T-cell (primary cell): ENCODE data around the gene GUCD1. TPM values are rescaled to one million over a fixed set of nuclear protein-coding genes. Genes with fewer than 3 reads are reported as not detected.
"Not testable (repeated sequence)": the region's sequence is repeated elsewhere in the genome, so short reads cannot be mapped to it uniquely, and the experiment has no call there.

Experiments used
- ATAC-seq, 4 experiments: fragments of 200-7000 bp in 3 of 4; fragments of 150-1000 bp in 1 of 4; cut with Tn5 transposase; replicated peaks in 1 of 4; 1 replicate in 3 of 4; 2 replicates in 1 of 4; pipeline ENCODE4 v1.10.0; 2021; ENCODE audit warnings: moderate library complexity in 3 of 4, mild to moderate bottlenecking in 2 of 4, moderate number of reproducible peaks in 1 of 4
- CTCF ChIA-PET, 2 donors: fragments of 300-600 bp; sonication (Branson Sonifier 250); formaldehyde crosslinking; loops; one replicate each; lab custom pipeline; 2022; ENCODE audit warnings: antibody characterized with exemption in 2 of 2; lab: Charles Lee
- POLR2A ChIA-PET, 2 donors: fragments of 300-600 bp; sonication (Branson Sonifier 250); formaldehyde crosslinking; loops; one replicate each; lab custom pipeline; 2022; ENCODE audit warnings: antibody characterized with exemption in 2 of 2; lab: Charles Lee
- DNase-seq, 35 experiments: peaks; one replicate each; pipeline versions ENCODE4 v3.0.0 to v3.0.0-alpha.2; 2013 to 2023
- H3K27ac ChIP-seq: one replicate; pipeline ENCODE4 v1.5.1; 2013; ENCODE audit warnings: low read length
- H3K27me3 ChIP-seq, 2 experiments: replicated peaks in 1 of 2; 1 replicate in 1 of 2; 2 replicates in 1 of 2; pipeline versions ENCODE4 v1.6.1 to v1.7.0; 2013; ENCODE audit warnings: low read length in 1 of 2, mixed read lengths in 1 of 2; ENCODE audit not compliant: control insufficient read depth in 2 of 2, insufficient read depth in 2 of 2; ENCODE audit errors: extremely low read depth in 1 of 2
- H3K36me3 ChIP-seq, 2 donors: 1 replicate in 1 of 2; 2 replicates in 1 of 2; pipeline versions ENCODE4 v1.6.1 to v1.7.0; 2013; ENCODE audit warnings: low read length in 1 of 2; ENCODE audit not compliant: control insufficient read depth in 2 of 2, insufficient read depth in 1 of 2; ENCODE audit errors: extremely low read depth in 1 of 2
- H3K4me1 ChIP-seq, 2 experiments: 1 replicate in 1 of 2; 2 replicates in 1 of 2; pipeline versions ENCODE4 v1.6.1 to v1.7.0; 2013; ENCODE audit warnings: low read length in 2 of 2, mixed read lengths in 1 of 2; ENCODE audit not compliant: insufficient read depth in 2 of 2, control insufficient read depth in 1 of 2; ENCODE audit errors: extremely low read depth in 1 of 2
- H3K4me3 ChIP-seq, 2 donors: 1 replicate in 1 of 2; 2 replicates in 1 of 2; pipeline versions ENCODE4 v1.5.1 to v1.7.0; 2013; ENCODE audit warnings: mild to moderate bottlenecking in 2 of 2, low read length in 1 of 2, moderate library complexity in 1 of 2; ENCODE audit not compliant: control insufficient read depth in 1 of 2; ENCODE audit errors: extremely low read depth in 1 of 2
- H3K9me3 ChIP-seq: 2 replicates; pipeline ENCODE4 v1.7.0; 2013
- H3K27ac Mint-ChIP-seq, 2 donors: one replicate each; pipeline ENCODE4 v1.8.0; 2020 to 2021; ENCODE audit warnings: mild to moderate bottlenecking in 2 of 2, mixed read lengths in 2 of 2
- H3K27me3 Mint-ChIP-seq, 2 donors: one replicate each; pipeline ENCODE4 v1.8.0; 2021 to 2022; ENCODE audit warnings: mixed read lengths in 2 of 2
- H3K36me3 Mint-ChIP-seq: one replicate; pipeline ENCODE4 v1.8.0; 2021; ENCODE audit warnings: mixed read lengths
- H3K4me1 Mint-ChIP-seq, 3 donors: one replicate each; pipeline ENCODE4 v1.8.0; 2020 to 2022; ENCODE audit warnings: mixed read lengths in 3 of 3, mild to moderate bottlenecking in 1 of 3
- H3K4me3 Mint-ChIP-seq, 3 donors: one replicate each; pipeline ENCODE4 v1.8.0; 2020 to 2022; ENCODE audit warnings: mild to moderate bottlenecking in 3 of 3, mixed read lengths in 3 of 3, moderate library complexity in 3 of 3
- H3K9me3 Mint-ChIP-seq, 3 donors: one replicate each; pipeline ENCODE4 v1.8.0; 2020 to 2022; ENCODE audit warnings: mixed read lengths in 3 of 3
- WGBS: methylation state at CpG from one replicate; pipeline ENCODE4 v1.1.5; 2013; ENCODE audit warnings: missing lambda C conversion rate; ENCODE audit not compliant: insufficient coverage; 5-methylcytosine and 5-hydroxymethylcytosine counted together
- total RNA-seq, 35 experiments: library from RNA in 6 of 35; stranded (reverse) in 6 of 35; fragments of 120-200 nt in 1 of 35; gene quantifications; one replicate each; pipeline versions ENCODE4 v1.2.1 to v1.2.4 and lab custom pipeline; 2013 to 2026

The GUCD1 gene
- 10 to 100 TPM; 51.2 to 81.8 (median 73.0) TPM for total RNA-seq
- total RNA-seq (2013): 49.5 TPM
- total RNA-seq (lab: John Stamatoyannopoulos, UW): 52.0 to 157 (median 89.6) reads per million in 29 experiments

DNA sequence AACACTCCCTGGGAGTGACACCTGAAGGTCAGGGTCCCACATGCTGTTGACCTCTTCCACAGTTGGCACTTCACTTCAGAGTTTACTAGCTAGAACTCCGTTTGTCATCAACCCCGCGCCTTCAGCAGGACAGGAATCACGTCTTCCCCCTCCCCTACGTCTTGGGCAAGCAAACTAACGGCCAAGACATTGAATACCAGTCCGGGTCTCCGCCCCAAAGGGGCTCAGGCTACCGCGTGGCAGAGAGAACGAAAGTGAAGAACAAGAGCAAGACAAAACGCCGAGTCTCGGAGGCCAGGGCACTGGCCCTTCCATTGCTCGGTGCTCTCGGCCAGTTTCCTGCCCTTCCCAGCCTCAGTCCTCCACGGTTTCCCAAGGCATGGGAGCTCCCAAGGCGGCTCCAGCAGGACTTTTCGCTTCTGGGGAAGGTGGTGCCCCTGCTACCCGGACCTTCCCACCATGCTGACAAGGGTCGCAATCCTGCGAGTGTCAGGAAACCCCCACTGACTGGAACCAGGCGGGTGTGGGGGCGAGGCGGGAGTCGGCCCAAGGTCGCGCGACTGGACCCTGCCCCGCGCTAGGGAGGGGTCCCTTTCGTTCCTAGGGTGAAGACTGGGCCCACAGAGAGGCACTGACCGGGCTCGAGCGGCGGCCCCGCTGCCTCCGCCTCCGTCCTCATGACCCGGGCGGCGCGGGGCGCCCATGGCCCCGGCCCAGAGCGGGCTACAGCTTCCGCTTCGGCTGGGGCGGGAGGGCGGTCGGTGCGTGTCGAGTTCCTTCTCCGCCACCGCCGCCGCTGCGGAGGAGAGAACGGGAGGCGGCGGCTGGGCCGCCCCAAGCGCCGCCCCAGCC is at the start of gene GUCD1:
Gene GUCD1, minus strand, starts transcription at position 826 of the 852 bp plus-strand sequence. Its CDS starts 147 bp downstream, at position 679.
- H3K27ac ChIP-seq: peak within 1 kb of the TSS; percentile 87
- Mint-ChIP-seq H3K9me3 (no peaks in the 10 kb centered on the region), H3K27ac (peak within 1 kb of the TSS; percentile 98 to 99), H3K36me3 (peaks cover 21% of the 10 kb centered on the region), H3K4me1 (peaks cover 65 to 74% (median 70%) of the 10 kb centered on the region in 3 donors), H3K27me3 (no peaks in the 10 kb centered on the region), H3K4me3 (peak within 1 kb of the TSS; percentile 93 to 99 (median 98))
- peak within 1 kb of the TSS; percentile 87 to 92 for H3K4me3 ChIP-seq
- H3K4me1 ChIP-seq: peaks cover 19 to 58% of the 10 kb centered on the region in 2 experiments
- no peak for ATAC-seq
- DNase-seq: peak in 21 of 35 experiments; percentile 2 to 41 (median 10)
- H3K9me3 ChIP-seq: no peaks in the 10 kb centered on the region
- H3K36me3 ChIP-seq: peaks cover 4 to 34% of the 10 kb centered on the region in 2 donors
- POLR2A ChIA-PET: interaction anchor here in 1 of 2 donors (0.5 kb wide), 1 partner anchor 278 kb away, joined by 4 read pairs; no protein-coding TSS in a partner anchor
- H3K27me3 ChIP-seq: no peaks in the 10 kb centered on the region
- 0% methylated on average over 61 of the region's 64 CpGs for WGBS
- CTCF ChIA-PET: interaction anchor here in 1 of 2 donors (0.6 kb wide), 1 partner anchor 612 kb away, joined by 3 read pairs; no protein-coding TSS in a partner anchor

DNA sequence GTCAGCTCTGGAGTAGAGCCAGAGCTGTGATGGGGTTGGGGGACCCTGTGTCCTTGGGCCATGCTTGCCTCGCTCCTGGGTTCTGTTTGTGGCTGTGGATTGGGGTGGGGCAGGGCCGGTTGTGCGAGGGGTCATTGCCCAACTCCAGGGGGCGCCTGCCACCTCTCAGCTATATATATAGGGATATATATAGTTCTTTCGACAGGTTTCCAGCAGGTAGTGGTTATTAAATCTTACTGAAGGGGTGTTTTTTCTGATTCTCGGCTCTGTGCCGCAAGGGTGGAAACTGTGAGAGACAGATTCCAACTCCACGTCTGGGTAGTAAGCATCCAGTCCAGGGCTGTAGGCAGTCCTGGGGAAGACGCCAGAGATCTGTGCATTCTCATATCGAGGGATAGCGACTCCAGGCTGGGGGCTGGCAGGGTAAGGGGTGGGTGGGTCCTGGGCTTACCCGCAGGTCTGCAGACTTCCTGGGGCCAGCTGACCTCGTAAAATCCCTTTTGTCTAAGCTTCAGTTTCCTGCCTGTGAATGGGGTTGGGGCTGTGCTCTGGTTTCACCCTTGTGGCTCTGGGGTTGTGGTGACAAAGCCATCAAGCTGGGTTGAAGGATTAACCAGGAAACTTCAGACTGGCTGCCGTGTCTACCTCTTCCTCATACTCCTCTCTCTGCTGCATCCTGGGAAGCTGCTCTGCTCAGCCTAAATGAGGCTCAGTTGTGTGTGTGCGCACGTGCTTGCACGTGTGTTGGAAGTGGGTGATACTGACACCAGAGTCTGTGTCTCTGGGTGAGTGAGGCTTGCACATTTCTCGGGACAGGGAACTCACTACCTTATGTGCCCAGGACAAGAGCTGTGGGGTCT is 49.1 kb upstream of the GUCD1 start:
- H3K27ac ChIP-seq, H3K36me3 ChIP-seq, H3K36me3 Mint-ChIP-seq, H3K27me3 Mint-ChIP-seq, H3K9me3 Mint-ChIP-seq, H3K4me3 ChIP-seq, H3K9me3 ChIP-seq, POLR2A ChIA-PET, CTCF ChIA-PET, H3K27me3 ChIP-seq: not testable (repeated sequence)
- Mint-ChIP-seq H3K4me3 (peak overlapping the region; percentile 25 to 48 (median 39)), H3K4me1 (peaks cover 25 to 42% (median 29%) of the 10 kb centered on the region in 3 donors), H3K27ac (peak overlapping the region; percentile 62 to 81)
- 22% methylated on average over 4 of the region's 18 CpGs for WGBS
- peaks cover 13 to 48% of the 10 kb centered on the region in 2 experiments for H3K4me1 ChIP-seq
- ATAC-seq: peak; percentile 41 to 66 (median 52)
- DNase-seq: peak in 5 of 35 experiments; percentile 6 to 16 (median 11)

DNA sequence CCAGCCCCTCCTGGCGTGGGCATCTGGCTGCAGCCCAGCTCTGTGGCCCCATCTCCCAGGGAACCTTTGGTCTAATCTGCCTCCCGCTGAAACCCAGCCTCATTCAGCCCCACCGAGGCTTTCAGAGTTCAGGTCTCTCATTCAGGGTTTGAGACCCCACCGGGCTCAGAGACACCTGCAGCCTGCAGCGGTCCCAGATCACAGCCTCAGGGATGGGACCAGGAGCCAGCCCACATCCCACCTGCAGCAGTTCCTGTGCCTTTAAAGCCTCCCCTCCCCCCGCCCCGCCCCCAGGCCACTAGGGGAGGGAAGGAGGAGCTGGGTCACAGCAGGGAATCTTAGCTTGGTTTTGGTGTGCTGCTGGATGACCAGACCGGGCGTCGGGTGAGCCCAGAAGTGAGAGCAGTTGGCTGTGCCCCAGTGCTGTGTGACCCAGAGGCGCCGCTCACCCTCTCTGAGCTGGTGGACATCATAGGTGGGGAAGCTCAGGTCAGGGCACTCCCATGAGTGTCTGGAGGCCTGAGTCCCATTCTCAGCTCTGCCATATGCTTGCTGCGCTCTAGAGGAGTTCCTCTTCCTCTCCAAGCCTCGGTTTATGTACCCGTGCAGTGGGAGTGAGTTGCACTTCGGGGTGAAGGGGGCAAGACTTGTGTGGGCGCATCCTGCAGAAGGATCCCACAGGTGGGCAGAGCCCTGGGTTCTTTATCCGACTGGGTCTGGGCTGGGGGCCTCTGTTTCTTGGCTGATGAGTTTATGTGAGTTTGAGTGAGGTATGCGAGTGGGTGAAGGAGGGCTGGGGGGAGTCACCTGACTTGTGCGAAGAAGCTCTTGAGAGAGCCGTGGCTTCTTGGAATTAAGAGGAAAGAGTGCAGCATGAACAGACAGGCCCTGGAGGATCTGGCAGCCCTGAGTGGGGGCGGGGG is 48.2 kb upstream of the GUCD1 start, which contains the start of gene GGT1:
Gene GGT1, plus strand, starts transcription at position 347 of the 923 bp plus-strand sequence. CDS start 7,889 bp downstream, outside the sequence.
- Mint-ChIP-seq H3K27ac (peak within 1 kb of the TSS; percentile 62 to 81), H3K4me1 (peaks cover 25 to 34% (median 27%) of the 10 kb centered on the region in 3 donors), H3K4me3 (peak within 1 kb of the TSS; percentile 25 to 48 (median 39))
- H3K36me3 Mint-ChIP-seq, DNase-seq, H3K4me3 ChIP-seq, ATAC-seq, H3K9me3 ChIP-seq, H3K9me3 Mint-ChIP-seq, POLR2A ChIA-PET, H3K36me3 ChIP-seq, H3K27ac ChIP-seq, H3K27me3 ChIP-seq, H3K27me3 Mint-ChIP-seq, CTCF ChIA-PET: not testable (repeated sequence)
- H3K4me1 ChIP-seq: peaks cover 11 to 43% of the 10 kb centered on the region in 2 experiments
- 63% methylated on average over 3 of the region's 22 CpGs for WGBS

DNA sequence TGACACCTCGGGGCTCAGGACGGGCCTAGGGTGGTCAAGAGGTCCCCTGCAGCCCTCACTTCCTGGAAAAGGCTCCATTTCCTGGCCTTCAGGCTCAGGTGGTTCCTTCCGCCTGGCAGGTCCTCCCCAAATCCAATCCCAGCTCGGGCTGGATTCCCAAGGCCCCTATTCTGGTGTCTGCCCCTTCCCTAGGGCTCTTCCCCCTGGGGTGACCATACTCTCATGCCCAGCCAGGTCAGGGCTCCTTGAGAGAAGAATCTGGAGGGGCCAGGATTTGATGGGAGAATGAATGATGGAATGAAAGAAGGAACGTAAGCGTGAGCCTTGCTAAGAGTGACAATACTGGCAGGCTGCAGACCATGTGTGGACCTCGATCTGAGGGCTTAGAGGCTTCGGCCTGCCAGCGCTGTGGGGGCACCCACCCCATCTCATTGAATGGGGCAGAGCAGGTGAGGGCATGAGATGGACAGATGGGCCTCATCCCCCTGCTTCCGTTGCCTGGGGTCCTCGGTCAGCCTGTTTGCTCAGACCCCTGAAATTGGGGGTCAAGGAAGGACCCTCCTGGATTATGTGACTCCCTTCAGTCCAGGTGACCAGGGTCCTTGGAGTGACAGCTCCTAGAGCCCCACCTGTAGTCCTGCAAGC is 47.3 kb upstream of the GUCD1 start:
- H3K27me3 ChIP-seq, H3K36me3 ChIP-seq, H3K9me3 Mint-ChIP-seq, POLR2A ChIA-PET, H3K9me3 ChIP-seq, H3K4me3 Mint-ChIP-seq, H3K36me3 Mint-ChIP-seq, DNase-seq, ATAC-seq, CTCF ChIA-PET, H3K27me3 Mint-ChIP-seq, H3K27ac ChIP-seq, H3K4me3 ChIP-seq: not testable (repeated sequence)
- H3K4me1 Mint-ChIP-seq: peaks cover 19 to 28% (median 22%) of the 10 kb centered on the region in 3 donors
- H3K27ac Mint-ChIP-seq: peak overlapping the region in 1 of 2 donors; percentile 11
- 88% methylated on average over 7 of the region's 11 CpGs for WGBS
- H3K4me1 ChIP-seq: peaks cover 10 to 34% of the 10 kb centered on the region in 2 experiments

DNA sequence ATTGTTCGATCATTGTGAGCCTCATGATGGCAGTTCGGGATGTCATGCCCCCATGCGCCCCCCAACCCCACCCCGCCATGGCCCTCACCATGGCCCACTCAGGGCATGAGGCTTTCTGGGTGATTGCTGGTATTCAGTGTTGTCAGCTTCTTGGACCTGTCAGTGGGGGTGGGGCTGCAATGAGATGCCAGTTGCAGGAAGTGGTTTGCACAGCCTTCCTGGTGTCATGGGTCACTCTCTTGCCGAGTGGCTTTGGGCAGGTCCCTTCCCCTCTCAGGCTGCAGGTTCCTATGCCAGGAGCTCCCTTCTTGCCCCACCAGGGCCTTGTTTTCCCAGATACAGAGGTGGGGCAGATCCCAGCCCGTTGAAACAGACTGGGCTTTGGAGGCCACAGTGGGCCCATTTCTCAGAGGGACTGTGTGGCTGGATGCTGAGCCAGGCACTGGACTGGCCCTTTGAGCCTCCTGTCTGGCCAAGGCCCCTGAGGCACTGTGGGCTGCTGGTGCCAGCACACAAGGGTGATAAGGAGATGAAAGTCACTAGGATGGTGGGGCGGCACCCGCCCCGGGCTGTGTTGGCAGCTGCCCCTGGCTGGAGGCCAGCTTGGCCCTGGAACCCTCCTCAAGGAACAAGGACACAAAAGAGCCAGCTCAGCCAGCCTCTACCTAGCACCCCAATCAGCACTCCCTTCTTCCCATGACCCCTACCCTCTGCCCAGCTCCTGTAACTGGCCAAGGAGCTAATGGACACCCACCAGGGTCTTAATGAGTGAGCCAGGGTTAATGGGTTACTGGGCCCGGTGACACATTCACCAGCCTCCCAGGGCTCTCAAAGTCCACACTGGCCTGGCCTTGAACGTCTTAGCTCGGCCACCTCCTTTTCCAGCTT is 46.5 kb upstream of the GUCD1 start:
- H3K4me3 Mint-ChIP-seq: no peak overlapping the region
- H3K27me3 Mint-ChIP-seq: no peaks in the 10 kb centered on the region
- Histone ChIP-seq H3K27ac (no peak overlapping the region), H3K4me3 (no peak overlapping the region), H3K36me3 (no peaks in the 10 kb centered on the region), H3K4me1 (peaks cover 10 to 33% of the 10 kb centered on the region in 2 experiments), H3K27me3 (no peaks in the 10 kb centered on the region), H3K9me3 (no peaks in the 10 kb centered on the region)
- H3K9me3 Mint-ChIP-seq: no peaks in the 10 kb centered on the region
- no peak for ATAC-seq
- ChIA-PET CTCF (no interaction called here), POLR2A (no interaction called here)
- 77% methylated on average over 7 of the region's 12 CpGs for WGBS
- no peak overlapping the region for H3K27ac Mint-ChIP-seq
- H3K36me3 Mint-ChIP-seq: no peaks in the 10 kb centered on the region
- DNase-seq: peak in 1 of 35 experiments; percentile 23
- H3K4me1 Mint-ChIP-seq: peaks cover 19 to 27% (median 22%) of the 10 kb centered on the region in 3 donors
